GM12891 (cell line): Measurements from ENCODE around the gene ALB.

Experiments
- DNase-seq: peaks from one replicate; pipeline ENCODE4 v3.0.0; 2011; ENCODE audit warnings: low spot score; ENCODE audit not compliant: insufficient read length
- FAIRE-seq: peaks from 2 replicates; lab custom pipeline; 2011; peaks lifted over from hg19 to GRCh38; lab: Jason Lieb, UNC
- PAX5 ChIP-seq: IDR thresholded peaks from 2 replicates; pipeline ENCODE4 v1.6.1; 2011; ENCODE audit warnings: low read length, moderate library complexity, mild to moderate bottlenecking; ENCODE audit not compliant: insufficient read depth, severe bottlenecking
- POLR2A ChIP-seq: IDR thresholded peaks from 2 replicates; pipeline ENCODE4 v1.6.1; 2011; ENCODE audit warnings: low read depth, low read length, control low read depth
- POLR2AphosphoS5 ChIP-seq: IDR thresholded peaks from 2 replicates; pipeline ENCODE4 v1.6.1; 2011; ENCODE audit warnings: low read depth, low read length, control low read depth
- POU2F2 ChIP-seq: IDR thresholded peaks from 2 replicates; pipeline ENCODE4 v1.6.1; 2011; ENCODE audit warnings: low read depth, mild to moderate bottlenecking, control low read depth, low read length, moderate library complexity
- SPI1 ChIP-seq: IDR thresholded peaks from 2 replicates; pipeline ENCODE4 v1.6.1; 2011; ENCODE audit warnings: low read depth, low read length, control low read depth
- TAF1 ChIP-seq: IDR thresholded peaks from 2 replicates; pipeline ENCODE4 v1.6.1; 2011; ENCODE audit warnings: low read depth, low read length, control low read depth

The ALB gene

DNA sequence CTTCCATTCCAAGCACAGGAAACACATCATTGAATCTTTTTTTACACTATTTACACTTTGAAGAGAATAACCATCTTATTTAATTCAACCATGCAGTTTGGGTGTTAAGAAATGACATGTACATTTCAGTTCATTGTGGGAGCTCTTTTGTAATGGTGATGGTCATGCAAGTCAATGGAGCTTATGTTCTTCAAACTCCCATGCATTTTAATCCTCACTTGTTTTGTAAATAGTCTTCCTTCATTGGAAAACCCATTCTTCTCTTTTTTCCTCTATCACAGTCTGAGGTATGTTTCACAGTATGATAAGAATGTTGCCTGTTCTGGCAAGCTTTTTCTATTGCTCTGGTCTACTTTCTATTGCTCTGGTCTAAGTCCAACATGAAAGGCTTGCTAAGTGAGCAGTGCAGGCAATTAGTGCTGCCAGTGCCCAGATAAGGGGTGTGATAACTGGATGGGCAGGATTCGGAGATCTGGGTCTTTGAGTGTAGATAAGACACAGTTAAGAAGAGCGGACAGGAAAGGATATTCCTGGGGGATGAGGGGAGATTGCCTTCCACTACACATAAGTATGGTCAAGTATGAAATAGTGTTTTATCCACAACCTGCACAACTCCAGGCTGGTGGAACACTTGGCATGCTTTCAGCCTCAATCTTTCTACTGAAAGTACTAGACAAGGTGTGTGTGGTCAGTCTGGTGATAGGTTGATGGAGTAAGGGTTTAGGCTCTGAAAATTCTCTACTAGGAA is 49.0 kb downstream of the ALB start:
- DNase-seq (no peak), FAIRE-seq (no peak)
- TF ChIP-seq PAX5 (no peak), TAF1 (no peak), POLR2A (no peak), SPI1 (no peak)

DNA sequence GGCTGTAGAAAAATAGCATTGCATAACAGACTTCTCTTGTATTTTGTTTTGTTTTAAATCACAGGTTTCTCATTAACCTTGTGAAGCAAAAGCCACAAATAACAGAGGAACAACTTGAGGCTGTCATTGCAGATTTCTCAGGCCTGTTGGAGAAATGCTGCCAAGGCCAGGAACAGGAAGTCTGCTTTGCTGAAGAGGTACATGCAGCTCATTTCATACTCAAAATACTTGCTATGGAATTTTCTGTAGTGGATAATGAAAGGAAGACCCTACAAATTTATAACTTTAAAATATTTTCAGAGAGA is 49.6 kb downstream of the ALB start:
- no peak for FAIRE-seq
- no peak for DNase-seq
- TF ChIP-seq SPI1 (no peak), PAX5 (no peak), POLR2AphosphoS5 (no peak), TAF1 (no peak)

DNA sequence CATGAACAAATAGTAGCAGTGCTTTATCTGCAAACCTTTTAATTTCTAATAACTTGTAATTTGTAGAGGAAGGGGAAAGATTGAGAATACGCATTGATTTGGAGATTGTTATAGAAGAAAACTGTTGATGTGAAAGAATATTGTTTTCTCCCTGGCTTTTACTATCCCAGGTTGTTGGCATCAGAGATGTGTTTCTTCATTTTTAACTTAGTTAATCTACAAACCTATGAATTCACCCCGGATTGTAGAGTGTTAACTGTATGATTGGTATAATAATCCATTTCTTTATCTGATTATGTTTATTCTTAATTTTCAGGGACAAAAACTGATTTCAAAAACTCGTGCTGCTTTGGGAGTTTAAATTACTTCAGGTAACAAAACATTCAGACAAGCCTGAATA is 50.8 kb downstream of the ALB start:
- TF ChIP-seq PAX5 (no peak), POLR2A (no peak), POU2F2 (no peak), SPI1 (no peak), TAF1 (no peak), POLR2AphosphoS5 (no peak)
- FAIRE-seq (no peak), DNase-seq (no peak)

DNA sequence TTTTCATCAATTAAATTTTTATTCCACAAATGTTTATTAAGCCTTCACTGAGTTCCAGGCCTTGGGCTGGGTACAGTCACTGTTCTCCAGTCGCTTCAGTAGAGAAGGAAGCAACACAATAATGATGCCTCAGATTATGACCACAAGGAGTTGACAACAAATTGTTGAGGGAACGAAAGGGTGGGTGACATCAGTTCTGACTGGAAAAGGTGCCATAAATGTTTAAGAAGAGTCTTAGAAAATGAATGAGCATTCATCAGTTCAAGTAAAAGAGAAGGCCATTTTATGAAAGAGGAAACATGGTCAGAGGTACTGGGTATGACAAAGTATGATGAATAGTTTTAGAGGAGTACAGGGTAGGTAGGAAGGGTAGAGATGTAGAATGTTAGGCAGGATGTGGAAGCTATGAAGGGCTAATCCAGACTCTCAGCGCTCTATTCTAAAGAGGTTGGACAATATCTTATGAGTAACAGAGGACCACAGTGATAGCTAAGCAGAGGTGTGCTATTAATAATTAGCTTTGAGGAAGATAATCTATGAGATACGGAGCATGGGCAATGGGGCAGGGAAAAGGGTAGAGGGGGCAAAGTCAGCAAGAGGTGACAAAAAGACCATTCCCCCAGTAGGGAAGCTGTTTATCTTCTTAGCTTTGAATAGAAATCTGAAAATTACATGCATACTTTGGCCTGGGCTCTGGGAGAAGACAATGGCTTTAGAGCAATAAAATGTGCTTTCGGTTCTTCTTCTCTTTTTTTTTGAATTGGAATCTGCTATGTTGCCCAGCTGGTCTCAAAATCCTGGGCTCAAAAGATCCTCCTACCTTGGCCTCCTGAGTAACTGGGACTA is 52.3 kb downstream of the ALB start:
- FAIRE-seq (no peak), DNase-seq (no peak)
- TF ChIP-seq POU2F2, result no peak

DNA sequence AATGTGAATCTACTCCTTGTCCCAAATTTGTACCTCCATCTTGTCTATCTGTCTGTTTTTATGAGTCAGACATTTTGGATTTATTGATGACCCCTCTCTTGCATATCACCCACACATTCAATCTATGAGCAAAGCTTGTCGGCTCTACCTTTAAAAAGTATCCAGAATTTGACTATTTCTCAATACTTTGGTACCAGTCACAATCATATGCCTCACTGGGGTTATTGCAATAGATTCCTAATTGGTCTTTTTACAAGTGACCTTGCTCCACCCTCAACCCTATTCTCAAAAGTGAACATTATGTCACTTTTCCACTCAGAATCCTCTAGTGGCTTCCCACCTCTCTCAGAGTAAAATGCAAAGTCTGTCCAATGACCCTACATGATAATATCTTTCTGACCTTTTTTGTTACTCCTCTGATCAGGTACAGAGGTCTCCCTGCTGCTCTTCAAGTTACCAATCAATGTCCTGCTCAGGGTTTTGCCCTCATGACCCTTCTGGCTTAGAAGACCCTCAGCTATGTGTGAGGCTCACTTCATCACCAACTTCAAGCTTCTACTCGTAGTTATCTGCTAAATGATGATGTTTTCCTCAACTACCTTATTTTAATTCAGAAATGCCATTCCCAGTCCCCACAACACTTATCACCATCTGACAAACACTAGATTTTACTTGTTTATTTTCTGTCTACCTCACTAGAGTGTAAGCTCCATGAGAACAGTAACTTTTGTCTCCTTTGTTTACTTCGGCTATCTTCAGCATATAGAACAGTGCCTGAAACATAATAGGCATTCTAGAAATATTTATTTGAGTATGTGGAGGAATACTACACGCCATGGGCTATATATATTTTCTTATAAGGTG is 54.3 kb downstream of the ALB start:
- FAIRE-seq (no peak), DNase-seq (no peak)
- no peak for TF ChIP-seq TAF1
- TF ChIP-seq POLR2AphosphoS5, result no peak
- no peak for TF ChIP-seq SPI1
- TF ChIP-seq POLR2A, result no peak
- TF ChIP-seq POU2F2, result no peak
- no peak for TF ChIP-seq PAX5

DNA sequence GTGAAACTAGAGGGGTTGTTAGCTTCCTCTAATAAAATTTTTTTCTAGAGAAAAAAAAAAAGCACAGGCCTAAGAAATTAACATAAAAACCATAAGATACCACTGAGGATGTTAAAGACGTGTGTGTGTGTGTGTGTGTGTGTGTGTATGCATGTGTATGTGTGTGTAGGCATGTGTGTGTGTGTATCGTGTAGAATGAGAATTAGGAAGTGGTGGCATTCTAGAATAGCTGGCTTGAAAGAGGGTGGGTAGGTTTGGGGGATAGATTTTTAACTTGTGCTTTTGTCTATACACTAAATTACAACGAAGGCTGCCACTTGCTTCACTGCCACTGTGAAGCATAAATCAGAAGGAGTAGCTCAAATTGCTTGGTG is 54.9 kb downstream of the ALB start:
- FAIRE-seq (no peak), DNase-seq (no peak)
- TF ChIP-seq POLR2AphosphoS5 (no peak), PAX5 (no peak), POLR2A (no peak), TAF1 (no peak), POU2F2 (no peak), SPI1 (no peak)

DNA sequence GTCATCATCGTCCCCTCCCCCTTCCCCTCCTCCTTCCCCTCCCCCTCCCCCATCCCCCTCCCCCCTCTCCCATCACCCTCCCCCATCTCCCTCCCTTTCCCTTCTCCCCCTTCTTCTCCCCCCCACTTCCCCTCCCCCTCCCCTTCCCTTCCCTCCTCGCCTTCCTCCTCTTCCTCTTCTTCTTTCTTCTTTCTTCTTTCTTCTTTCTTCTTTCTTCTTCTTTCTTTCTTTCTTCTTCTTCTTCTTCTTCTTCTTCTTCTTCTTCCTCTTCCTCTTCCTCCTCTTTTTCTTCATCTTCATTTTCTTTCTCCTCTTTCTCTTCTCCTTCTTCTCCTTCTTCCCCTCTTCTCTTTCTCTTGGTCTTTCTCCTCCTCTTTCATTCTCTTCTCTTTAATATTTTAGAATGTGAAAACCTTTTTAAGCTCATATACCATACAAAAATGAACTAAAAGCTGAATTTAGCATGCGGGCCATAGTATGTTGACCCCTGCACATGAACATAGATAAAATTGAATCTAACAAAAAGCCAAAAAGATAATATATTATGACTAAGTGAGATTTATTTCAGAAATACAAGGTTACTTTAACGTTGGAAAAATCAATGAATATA is 56.9 kb downstream of the ALB start:
- FAIRE-seq (no peak), DNase-seq (no peak)
- TF ChIP-seq SPI1 (no peak), POLR2A (no peak), PAX5 (no peak), TAF1 (no peak), POU2F2 (no peak), POLR2AphosphoS5 (no peak)

DNA sequence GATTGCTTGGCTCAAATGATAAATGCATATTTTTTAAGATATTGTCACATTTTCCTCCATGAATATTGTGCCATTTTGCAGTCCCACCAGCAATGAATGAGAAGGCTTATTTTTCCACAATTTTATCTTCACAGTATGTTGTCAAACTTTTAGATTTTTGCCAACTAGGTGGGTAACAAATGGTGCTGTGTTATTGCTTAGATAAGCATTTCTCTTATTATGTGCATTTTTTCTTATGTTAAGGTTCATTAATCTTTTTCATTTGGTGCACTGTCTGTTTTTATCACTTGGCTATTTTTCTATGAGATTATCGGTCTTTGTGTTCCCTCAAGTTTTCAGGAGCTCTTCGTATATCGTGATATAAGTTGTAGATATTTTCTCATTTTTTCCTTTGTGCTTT is 64.1 kb downstream of the ALB start:
- FAIRE-seq (no peak), DNase-seq (no peak)
- TF ChIP-seq SPI1, result no peak
- no peak for TF ChIP-seq PAX5
- no peak for TF ChIP-seq POLR2AphosphoS5

DNA sequence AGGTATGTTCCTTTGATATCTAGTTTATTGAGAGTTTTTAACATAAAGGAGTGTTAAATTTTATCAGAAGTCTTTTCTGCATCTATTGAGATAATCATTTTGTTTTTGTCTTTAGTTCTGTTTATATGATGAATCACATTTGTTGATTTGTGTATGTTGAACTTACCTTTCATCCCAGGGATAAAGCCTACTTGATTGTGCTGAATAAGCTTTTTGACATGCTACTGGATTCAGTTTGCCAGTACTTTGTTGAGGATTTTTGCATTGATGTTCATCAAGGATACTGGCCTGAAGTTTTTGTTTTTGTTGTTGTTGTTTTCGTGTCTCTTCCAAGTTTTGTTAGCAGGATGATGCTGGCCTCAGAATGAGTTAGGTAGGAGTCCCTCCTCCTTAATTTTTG is 66.6 kb downstream of the ALB start:
- DNase-seq, result no peak
- FAIRE-seq, result no peak
- TF ChIP-seq POLR2A (no peak), TAF1 (no peak), POLR2AphosphoS5 (no peak), SPI1 (no peak), POU2F2 (no peak), PAX5 (no peak)
